ENCODE measurements around the gene PIKFYVE.
"Not testable (repeated sequence)": the region's sequence is repeated elsewhere in the genome, so short reads cannot be mapped to it uniquely, and the experiment has no call there.

GRCh38 chr2:208221873-208222272 lies 44.2 kb upstream of the PIKFYVE start:
- TF ChIP-seq POLR2A (IDR thresholded peaks at IDR 0.05; ENCODE audit: low read length); GATA1 (IDR thresholded peaks at IDR 0.05; ENCODE audit: low read depth, low read length): not testable (repeated sequence)
